Adrenal gland (tissue), 5 donors: ENCODE data around the gene SPTLC2.

Experiments
- CTCF ChIP-seq, 6 experiments: fragments of 450-650 bp in 4 of 6; fragments of 200-600 bp in 2 of 6; sonication (generic) in 1 of 6; IDR thresholded peaks; 1 replicate in 5 of 6; 2 replicates in 1 of 6; pipeline versions ENCODE4 v1.5.1 to v1.8.0; 2016 to 2021; ENCODE audit warnings: antibody characterized with exemption in 6 of 6, mild to moderate bottlenecking in 2 of 6, moderate library complexity in 1 of 6
- POLR2A ChIP-seq, 2 donors: fragments of 450-650 bp; IDR thresholded peaks; one replicate each; pipeline ENCODE4 v1.6.1; 2017; ENCODE audit warnings: antibody characterized with exemption in 2 of 2, mild to moderate bottlenecking in 2 of 2, moderate library complexity in 1 of 2
- donor health status: DM: no; HTN: no; CAD: no.

- TF ChIP-seq CTCF (IDR thresholded peaks at IDR 0.05) (no peak), POLR2A (IDR thresholded peaks at IDR 0.05) (no peak)
Observed at GRCh38 chr14:77469067-77469505, 147.4 kb downstream of the SPTLC2 start.
